Measurements from ENCODE around the gene RANGRF. TPM values are rescaled to one million over a fixed set of nuclear protein-coding genes. Genes with fewer than 3 reads are reported as not detected.
"Not testable (repeated sequence)": the region's sequence is repeated elsewhere in the genome, so short reads cannot be mapped to it uniquely, and the experiment has no call there.

RANGRF gene, protein sequence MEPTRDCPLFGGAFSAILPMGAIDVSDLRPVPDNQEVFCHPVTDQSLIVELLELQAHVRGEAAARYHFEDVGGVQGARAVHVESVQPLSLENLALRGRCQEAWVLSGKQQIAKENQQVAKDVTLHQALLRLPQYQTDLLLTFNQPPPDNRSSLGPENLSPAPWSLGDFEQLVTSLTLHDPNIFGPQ
- 10 to 100 TPM; 16.9 to 19.1 TPM for total RNA-seq
- long read RNA-seq, donor 1, partial matches to known transcripts, result 1 of 7 reads
- long read RNA-seq, donor 1, other reads (novel, unspliced or antisense), result 1 of 7 reads
- long read RNA-seq, donor 2, transcript RANGRF-203 (3 exons, 1,140 nt), result minor isoform, 7 of 30 reads
- long read RNA-seq, donor 2, transcript RANGRF-202 (4 exons, 1,074 nt), result major isoform, 8 of 30 reads
- long read RNA-seq, donor 2, transcript RANGRF-201 (5 exons, 1,009 nt), result major isoform, 8 of 30 reads
- long read RNA-seq, donor 2, partial matches to known transcripts, result 3 of 30 reads
- long read RNA-seq, donor 2, other reads (novel, unspliced or antisense), result 0 of 30 reads

GRCh38 chr17:8288336-8289102 lies at the start of gene RANGRF:
Gene RANGRF (plus strand): TSS chr17:8288670. CDS start chr17:8288789, 119 bp downstream.
- intact Hi-C loops (cut with DNase I), result loop anchor here in 1 of 2 donors (5.0 kb wide), 1 partner anchor 101 kb away; no protein-coding TSS in a partner anchor

GRCh38 chr17:8243827-8244226 lies 44.6 kb upstream of the RANGRF start:
- intact Hi-C loops (cut with DNase I), result loop anchor here in 1 of 2 donors (2.0 kb wide), 1 partner anchor 15 kb away; no protein-coding TSS in a partner anchor
- no peak for DNase-seq (ENCODE audit: low spot score)

More at GRCh38 chr17:8288336-8289102, at the start of gene RANGRF:
- DNase-seq (ENCODE audit: low spot score), result peak; percentile 96

DNA sequence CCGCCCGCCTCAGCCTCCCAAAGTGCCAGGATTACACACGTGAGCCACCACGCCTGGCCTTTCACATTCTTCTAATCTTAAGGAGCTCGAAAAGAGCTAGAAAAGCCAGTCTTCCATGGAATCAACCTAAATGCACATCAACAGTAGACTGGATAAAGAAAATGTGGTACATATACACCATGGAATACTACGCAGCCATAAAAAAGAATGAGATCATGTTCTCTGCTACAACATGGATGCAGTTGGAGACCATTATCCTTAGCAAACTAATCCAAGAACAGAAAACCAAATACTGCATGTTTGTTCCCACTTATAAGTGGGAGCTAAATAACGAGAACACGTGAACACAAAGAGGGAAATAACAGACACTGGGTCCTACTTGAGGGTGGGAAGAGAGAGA lies 43.7 kb upstream of the RANGRF start:
- intact Hi-C loops (cut with DNase I), result no loop called here
- no peak for DNase-seq (ENCODE audit: low spot score)

GRCh38 chr17:8248751-8249607 lies 39.5 kb upstream of the RANGRF start, which contains the start of gene PFAS:
Gene PFAS (plus strand): TSS chr17:8249289. CDS start chr17:8253938, 4,649 bp downstream.
- DNase-seq (ENCODE audit: low spot score), result peak; percentile 98
- intact Hi-C loops (cut with DNase I), result no loop called here

GRCh38 chr17:8249621-8250500 lies 38.6 kb upstream of the RANGRF start:
- DNase-seq (ENCODE audit: low spot score), result no peak
- intact Hi-C loops (cut with DNase I), result no loop called here

DNA sequence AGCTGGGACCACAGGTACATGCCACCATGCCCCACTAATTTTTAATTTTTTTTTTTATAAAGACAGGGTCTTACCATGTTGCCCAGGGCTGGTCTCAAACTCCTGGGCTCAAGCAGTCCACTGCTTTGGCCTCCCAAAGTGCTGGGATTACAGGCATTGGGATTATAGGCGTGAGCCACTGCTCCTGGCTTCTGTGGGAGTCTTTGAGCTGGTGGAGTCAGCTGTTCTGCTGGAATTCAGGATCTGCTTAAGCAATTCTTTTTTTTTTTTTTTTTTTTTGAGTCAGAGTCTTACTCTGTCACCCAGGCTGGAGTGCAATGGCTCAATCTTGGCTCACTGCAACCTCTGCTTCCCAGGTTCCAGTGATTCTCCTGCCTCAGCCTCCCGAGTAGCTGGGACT lies 37.1 kb upstream of the RANGRF start:
- DNase-seq (ENCODE audit: low spot score); intact Hi-C loops (cut with DNase I): not testable (repeated sequence)

DNA sequence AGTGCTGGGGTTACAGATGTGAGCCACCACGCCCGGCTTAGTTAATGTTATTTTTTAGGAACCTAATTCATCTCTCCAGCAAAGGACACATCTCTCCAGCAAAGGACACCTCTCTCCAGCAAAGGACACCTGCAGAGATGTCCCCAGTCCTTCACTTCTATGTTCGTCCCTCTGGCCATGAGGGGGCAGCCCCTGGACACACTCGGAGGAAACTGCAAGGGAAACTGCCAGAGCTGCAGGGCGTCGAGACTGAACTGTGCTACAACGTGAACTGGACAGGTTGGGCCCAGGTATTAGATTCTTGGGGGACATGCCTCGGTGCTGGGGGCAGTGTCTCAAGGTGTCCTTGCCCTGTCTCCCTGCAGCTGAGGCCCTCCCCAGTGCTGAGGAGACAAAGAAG lies 34.7 kb upstream of the RANGRF start:
- intact Hi-C loops (cut with DNase I), result no loop called here

DNA sequence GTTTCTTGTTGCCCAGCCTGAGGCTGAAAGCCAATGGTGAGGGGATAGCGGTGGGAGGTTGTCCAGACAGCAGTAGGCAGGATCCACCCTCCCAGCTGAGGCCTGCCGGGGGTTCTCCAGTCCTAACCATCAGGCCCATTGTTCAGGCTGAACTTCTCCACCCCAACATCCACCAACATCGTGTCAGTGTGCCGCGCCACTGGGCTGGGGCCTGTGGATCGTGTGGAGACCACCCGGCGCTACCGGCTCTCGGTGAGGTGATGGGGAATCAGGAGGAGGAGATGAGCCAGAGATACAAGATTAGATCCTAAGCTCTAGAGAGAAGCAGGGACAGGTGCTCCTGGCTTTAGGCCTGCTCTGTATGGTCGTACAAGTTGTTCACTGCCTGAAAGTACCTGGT lies 33.6 kb upstream of the RANGRF start:
- intact Hi-C loops (cut with DNase I), result no loop called here
- DNase-seq (ENCODE audit: low spot score), result no peak

More for the DNA sequence above, 34.7 kb upstream of the RANGRF start:
- no peak for DNase-seq (ENCODE audit: low spot score)

- DNase-seq (ENCODE audit: low spot score), result no peak
- intact Hi-C loops (cut with DNase I), result no loop called here
Measured at GRCh38 chr17:8255499-8255898, 33.0 kb upstream of the RANGRF start.

- no peak for DNase-seq (ENCODE audit: low spot score)
- intact Hi-C loops (cut with DNase I), result loop anchor here in 1 of 2 donors (1.0 kb wide), 1 partner anchor 31 kb away; no protein-coding TSS in a partner anchor
Measured at GRCh38 chr17:8256291-8256690, 32.2 kb upstream of the RANGRF start.

GRCh38 chr17:8256691-8257090 lies 31.8 kb upstream of the RANGRF start:
- intact Hi-C loops (cut with DNase I), result loop anchor here in 1 of 2 donors (1.0 kb wide), 1 partner anchor 31 kb away; no protein-coding TSS in a partner anchor
- DNase-seq (ENCODE audit: low spot score), result no peak

- intact Hi-C loops (cut with DNase I), result no loop called here
- no peak for DNase-seq (ENCODE audit: low spot score)
Measured at GRCh38 chr17:8257801-8258200, 30.7 kb upstream of the RANGRF start.

- DNase-seq (ENCODE audit: low spot score), result no peak
- intact Hi-C loops (cut with DNase I), result no loop called here
Measured at GRCh38 chr17:8264320-8264719, 24.1 kb upstream of the RANGRF start.

DNA sequence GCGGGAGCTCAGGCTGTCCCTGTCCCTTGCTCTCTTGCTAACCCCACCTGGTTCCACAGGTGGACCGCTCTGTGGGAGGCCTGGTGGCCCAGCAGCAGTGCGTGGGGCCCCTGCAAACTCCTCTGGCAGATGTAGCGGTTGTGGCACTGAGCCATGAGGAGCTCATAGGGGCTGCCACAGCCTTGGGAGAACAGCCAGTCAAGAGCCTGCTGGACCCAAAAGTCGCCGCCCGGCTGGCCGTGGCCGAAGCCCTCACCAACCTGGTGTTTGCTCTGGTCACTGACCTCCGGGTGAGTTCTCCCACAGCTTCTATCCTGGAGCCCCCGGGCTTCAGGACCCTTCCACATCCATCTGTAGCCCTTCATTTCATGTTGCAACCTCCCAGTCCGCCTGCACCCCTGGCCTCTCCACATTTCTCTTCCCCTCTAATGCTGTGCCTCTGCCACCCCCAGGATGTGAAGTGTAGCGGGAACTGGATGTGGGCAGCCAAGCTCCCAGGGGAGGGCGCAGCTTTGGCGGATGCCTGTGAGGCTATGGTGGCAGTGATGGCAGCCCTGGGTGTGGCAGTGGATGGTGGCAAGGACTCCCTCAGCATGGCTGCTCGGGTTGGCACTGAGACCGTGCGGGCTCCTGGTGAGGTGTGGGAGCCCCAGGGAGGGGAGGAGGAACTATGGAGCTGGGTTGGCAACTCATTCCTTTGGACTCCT lies 23.5 kb upstream of the RANGRF start:
- intact Hi-C loops (cut with DNase I), result loop anchor here in 1 of 2 donors (5.0 kb wide), 1 partner anchor 802 kb away; no protein-coding TSS in a partner anchor
- DNase-seq (ENCODE audit: low spot score), result no peak

- intact Hi-C loops (cut with DNase I), result loop anchor here in 1 of 2 donors (5.0 kb wide), 1 partner anchor 800 kb away; no protein-coding TSS in a partner anchor
- DNase-seq (ENCODE audit: low spot score), result no peak
Measured at GRCh38 chr17:8266648-8267479, 21.6 kb upstream of the RANGRF start.

- intact Hi-C loops (cut with DNase I), result loop anchor here in 1 of 2 donors (5.0 kb wide), 1 partner anchor 800 kb away; no protein-coding TSS in a partner anchor
- DNase-seq (ENCODE audit: low spot score), result no peak
Measured at GRCh38 chr17:8267480-8268147, 20.9 kb upstream of the RANGRF start.

All from posterior vena cava (tissue), 2 donors.